CD14-positive monocyte (primary cell): Measurements from ENCODE around the gene IL31. TPM values are rescaled to one million over a fixed set of nuclear protein-coding genes. Genes with fewer than 3 reads are reported as not detected.

Source experiments
- DNase-seq, 3 donors: peaks; one replicate each; pipeline ENCODE4 v3.0.0-alpha.2; 2011 to 2022
- H2AFZ ChIP-seq: 2 replicates; pipeline ENCODE4 v1.6.0; 2012; ENCODE audit warnings: mild to moderate bottlenecking, low read depth, low read length, inconsistent platforms; ENCODE audit not compliant: insufficient read depth, poor library complexity, severe bottlenecking
- H3K27ac ChIP-seq, 2 donors: 1 replicate in 1 of 2; 2 replicates in 1 of 2; pipeline ENCODE4 v1.5.1; 2012 to 2013; ENCODE audit warnings: low read length in 2 of 2, control low read depth in 1 of 2, inconsistent platforms in 1 of 2, low read depth in 1 of 2, mild to moderate bottlenecking in 1 of 2
- H3K27me3 ChIP-seq, 2 donors: one replicate each; pipeline versions ENCODE4 v1.6.0 to v1.6.1; 2011 to 2013; ENCODE audit warnings: low read length in 2 of 2; ENCODE audit not compliant: control insufficient read depth in 2 of 2, insufficient read depth in 2 of 2
- H3K36me3 ChIP-seq, 2 donors: replicated peaks in 1 of 2; 1 replicate in 1 of 2; 2 replicates in 1 of 2; pipeline versions ENCODE4 v1.5.1 to v1.6.1; 2012 to 2013; ENCODE audit warnings: low read length in 2 of 2, control low read depth in 1 of 2, inconsistent platforms in 1 of 2, mild to moderate bottlenecking in 1 of 2; ENCODE audit not compliant: insufficient read depth in 2 of 2, control insufficient read depth in 1 of 2
- H3K4me1 ChIP-seq, 2 donors: 1 replicate in 1 of 2; 2 replicates in 1 of 2; pipeline versions ENCODE4 v1.5.1 to v1.6.1; 2012 to 2013; ENCODE audit warnings: low read length in 2 of 2, control low read depth in 1 of 2, inconsistent platforms in 1 of 2, mild to moderate bottlenecking in 1 of 2, moderate library complexity in 1 of 2; ENCODE audit not compliant: insufficient read depth in 2 of 2, control insufficient read depth in 1 of 2
- H3K4me2 ChIP-seq: replicated peaks from 2 replicates; pipeline ENCODE3; 2012; ENCODE audit warnings: low read length, moderate library complexity, mild to moderate bottlenecking; ENCODE audit not compliant: poor library complexity, severe bottlenecking; ENCODE audit errors: extremely low read depth
- H3K4me3 ChIP-seq, 3 experiments: fragments of 200-600 bp in 1 of 3; sonication (generic) in 1 of 3; replicated peaks in 1 of 3; 1 replicate in 2 of 3; 2 replicates in 1 of 3; pipeline ENCODE4 v1.5.1; 2011 to 2013; ENCODE audit warnings: low read length in 3 of 3, mild to moderate bottlenecking in 3 of 3, control low read depth in 2 of 3, low read depth in 2 of 3, inconsistent platforms in 1 of 3, moderate library complexity in 1 of 3
- H3K79me2 ChIP-seq: 2 replicates; pipeline ENCODE4 v1.6.0; 2012; ENCODE audit warnings: mild to moderate bottlenecking, control low read depth, inconsistent platforms, low read length, moderate library complexity; ENCODE audit not compliant: insufficient read depth
- H3K9ac ChIP-seq: 2 replicates; pipeline ENCODE4 v1.6.0; 2017; ENCODE audit warnings: low read length, mild to moderate bottlenecking; ENCODE audit not compliant: insufficient read depth, poor library complexity, severe bottlenecking
- H3K9me3 ChIP-seq, 2 donors: replicated peaks in 1 of 2; 1 replicate in 1 of 2; 2 replicates in 1 of 2; pipeline versions ENCODE4 v1.5.1 to v1.6.1; 2012 to 2013; ENCODE audit warnings: low read length in 2 of 2, control low read depth in 1 of 2; ENCODE audit not compliant: control insufficient read depth in 1 of 2, insufficient read depth in 1 of 2
- H4K20me1 ChIP-seq: 2 replicates; pipeline ENCODE4 v1.6.0; 2012; ENCODE audit warnings: mild to moderate bottlenecking, low read length, control low read depth, moderate library complexity; ENCODE audit not compliant: insufficient read depth
- H3K27ac Mint-ChIP-seq, 7 donors: one replicate each; pipeline ENCODE4 v1.8.0; 2020; ENCODE audit warnings: mild to moderate bottlenecking in 7 of 7, mixed read lengths in 7 of 7, moderate library complexity in 6 of 7, inconsistent platforms in 2 of 7
- H3K27me3 Mint-ChIP-seq, 3 donors: one replicate each; pipeline ENCODE4 v1.8.0; 2021 to 2022; ENCODE audit warnings: low read depth in 3 of 3, mild to moderate bottlenecking in 3 of 3, mixed read lengths in 3 of 3, moderate library complexity in 3 of 3, inconsistent platforms in 1 of 3
- H3K36me3 Mint-ChIP-seq, 2 donors: one replicate each; pipeline ENCODE4 v1.8.0; 2020; ENCODE audit warnings: mixed read lengths in 2 of 2, inconsistent platforms in 1 of 2, mild to moderate bottlenecking in 1 of 2
- H3K4me1 Mint-ChIP-seq: one replicate; pipeline ENCODE4 v1.8.0; 2020; ENCODE audit warnings: mild to moderate bottlenecking, mixed read lengths
- H3K4me3 Mint-ChIP-seq, 2 donors: one replicate each; pipeline ENCODE4 v1.8.0; 2020; ENCODE audit warnings: mild to moderate bottlenecking in 2 of 2, mixed read lengths in 2 of 2, moderate library complexity in 1 of 2
- H3K9me3 Mint-ChIP-seq, 7 donors: one replicate each; pipeline ENCODE4 v1.8.0; 2020 to 2022; ENCODE audit warnings: mixed read lengths in 7 of 7, mild to moderate bottlenecking in 6 of 7, moderate library complexity in 6 of 7, inconsistent platforms in 2 of 7
- WGBS: methylation state at CpG from one replicate; pipeline ENCODE4 v1.1.5; 2013; ENCODE audit warnings: missing lambda C conversion rate; ENCODE audit not compliant: insufficient coverage; 5-methylcytosine and 5-hydroxymethylcytosine counted together
- intact Hi-C, 2 donors: fragments of 100-400 bp; cut with micrococcal nuclease; formaldehyde crosslinking; loops; one replicate each; pipeline versions ENCODE4 v1.15.0 to v1.15.1; 2023
- polyA plus RNA-seq, 3 donors: library from polyadenylated mRNA; depleted of rRNA in 1 of 3; unstranded in 2 of 3; stranded (reverse) in 1 of 3; fragments of 300-500 nt in 2 of 3; fragments of >200 nt in 1 of 3; fragmentation: Illumina TruSeq in 2 of 3; gene quantifications; 1 replicate in 2 of 3; 2 replicates in 1 of 3; pipeline ENCODE4 v1.2.3, GENCODE V29; 2012 to 2021
- TF ChIP-seq, protein P1 (sequence below): fragments of 200-600 bp; IDR thresholded peaks from one replicate; pipeline ENCODE4 v1.8.0; 2022; ENCODE audit warnings: antibody characterized with exemption, mild to moderate bottlenecking

Gene IL31
- polyA plus RNA-seq, 3 donors: not detected

DNA sequence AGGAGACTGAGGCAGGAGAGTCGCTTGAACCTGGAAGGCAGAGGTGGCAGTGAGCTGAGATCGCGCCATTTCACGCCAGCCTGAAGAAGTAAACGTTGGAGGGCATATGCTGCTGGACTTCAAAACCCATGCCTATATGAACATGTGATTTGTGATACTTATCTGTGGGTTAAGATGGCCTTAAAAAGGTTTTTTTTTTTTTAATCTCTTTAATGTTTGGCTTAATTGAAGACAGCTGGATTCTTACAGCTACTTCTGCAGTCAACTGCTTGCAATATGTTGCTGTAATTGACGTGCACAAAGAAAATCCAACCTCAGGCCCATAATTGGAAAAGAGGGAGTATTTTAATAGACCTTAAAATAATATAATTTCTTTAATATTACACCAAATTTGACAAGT is 28.0 kb upstream of the IL31 start:
- Histone ChIP-seq H3K27me3 (peaks cover 23 to 48% of the 10 kb centered on the region in 2 donors), H3K4me1 (peaks cover 12 to 26% of the 10 kb centered on the region in 2 donors), H3K79me2 (no peaks in the 10 kb centered on the region), H3K4me2 (no peak overlapping the region), H3K27ac (no peak overlapping the region), H3K36me3 (peaks cover 2 to 3% of the 10 kb centered on the region in 2 donors), H3K9ac (no peak overlapping the region), H4K20me1 (peaks cover 3% of the 10 kb centered on the region), H2AFZ (no peak overlapping the region), H3K4me3 (no peak overlapping the region), H3K9me3 (peaks cover 0 to 19% of the 10 kb centered on the region in 2 donors)
- peaks cover 0 to 18% (median 8%) of the 10 kb centered on the region in 7 donors for H3K9me3 Mint-ChIP-seq
- H3K27ac Mint-ChIP-seq: peak overlapping the region in 1 of 7 donors; percentile 60
- WGBS: 100% methylated on average over 5 of the region's 6 CpGs
- TF ChIP-seq, protein P1, sequence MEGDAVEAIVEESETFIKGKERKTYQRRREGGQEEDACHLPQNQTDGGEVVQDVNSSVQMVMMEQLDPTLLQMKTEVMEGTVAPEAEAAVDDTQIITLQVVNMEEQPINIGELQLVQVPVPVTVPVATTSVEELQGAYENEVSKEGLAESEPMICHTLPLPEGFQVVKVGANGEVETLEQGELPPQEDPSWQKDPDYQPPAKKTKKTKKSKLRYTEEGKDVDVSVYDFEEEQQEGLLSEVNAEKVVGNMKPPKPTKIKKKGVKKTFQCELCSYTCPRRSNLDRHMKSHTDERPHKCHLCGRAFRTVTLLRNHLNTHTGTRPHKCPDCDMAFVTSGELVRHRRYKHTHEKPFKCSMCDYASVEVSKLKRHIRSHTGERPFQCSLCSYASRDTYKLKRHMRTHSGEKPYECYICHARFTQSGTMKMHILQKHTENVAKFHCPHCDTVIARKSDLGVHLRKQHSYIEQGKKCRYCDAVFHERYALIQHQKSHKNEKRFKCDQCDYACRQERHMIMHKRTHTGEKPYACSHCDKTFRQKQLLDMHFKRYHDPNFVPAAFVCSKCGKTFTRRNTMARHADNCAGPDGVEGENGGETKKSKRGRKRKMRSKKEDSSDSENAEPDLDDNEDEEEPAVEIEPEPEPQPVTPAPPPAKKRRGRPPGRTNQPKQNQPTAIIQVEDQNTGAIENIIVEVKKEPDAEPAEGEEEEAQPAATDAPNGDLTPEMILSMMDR: no peak
- no peak for DNase-seq
- intact Hi-C loops: no loop called here
- peaks cover 54 to 78% (median 59%) of the 10 kb centered on the region in 3 donors for H3K27me3 Mint-ChIP-seq
- peaks cover 26% of the 10 kb centered on the region for H3K4me1 Mint-ChIP-seq
- peaks cover 4 to 6% of the 10 kb centered on the region in 2 donors for H3K36me3 Mint-ChIP-seq
- peak overlapping the region in 1 of 2 donors; percentile 59 for H3K4me3 Mint-ChIP-seq

DNA sequence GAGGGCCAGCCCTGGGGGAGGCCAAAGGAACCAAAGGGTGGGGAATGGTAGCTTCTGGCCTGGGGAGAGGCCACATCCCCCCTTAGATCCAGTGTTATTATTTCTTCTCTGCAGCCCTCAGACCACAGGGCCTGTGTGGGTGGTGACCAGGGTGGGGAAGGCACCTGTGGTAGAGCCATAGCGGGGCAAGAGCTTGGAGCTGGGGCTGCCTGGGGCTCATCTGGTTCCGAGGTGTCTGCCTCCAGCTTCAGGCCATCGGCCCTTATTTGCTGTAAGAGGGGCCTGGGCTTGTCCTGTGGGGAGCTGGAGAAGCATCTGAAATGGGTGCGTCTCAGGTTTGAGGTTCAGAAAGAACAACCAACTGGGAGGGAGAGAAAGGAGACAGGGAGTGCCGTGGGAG is 27.4 kb upstream of the IL31 start:
- H3K9me3 Mint-ChIP-seq: peaks cover 0 to 18% (median 8%) of the 10 kb centered on the region in 7 donors
- H2AFZ ChIP-seq: no peak overlapping the region
- H3K36me3 Mint-ChIP-seq: peaks cover 0 to 1% of the 10 kb centered on the region in 2 donors
- intact Hi-C loops: no loop called here
- H3K9ac ChIP-seq: no peak overlapping the region
- 100% methylated on average over 4 of the region's 5 CpGs for WGBS
- H3K4me1 Mint-ChIP-seq: peaks cover 26% of the 10 kb centered on the region
- H3K36me3 ChIP-seq: no peaks in the 10 kb centered on the region
- peaks cover 12 to 26% of the 10 kb centered on the region in 2 donors for H3K4me1 ChIP-seq
- peak overlapping the region in 1 of 2 donors; percentile 59 for H3K4me3 Mint-ChIP-seq
- no peaks in the 10 kb centered on the region for H4K20me1 ChIP-seq
- H3K27me3 Mint-ChIP-seq: peaks cover 54 to 76% (median 55%) of the 10 kb centered on the region in 3 donors
- H3K9me3 ChIP-seq: peaks cover 0 to 19% of the 10 kb centered on the region in 2 donors
- TF ChIP-seq, protein P1: no peak
- no peak overlapping the region for H3K4me3 ChIP-seq
- no peaks in the 10 kb centered on the region for H3K79me2 ChIP-seq
- H3K27me3 ChIP-seq: peaks cover 23 to 46% of the 10 kb centered on the region in 2 donors
- no peak overlapping the region for H3K27ac Mint-ChIP-seq
- no peak overlapping the region for H3K4me2 ChIP-seq
- H3K27ac ChIP-seq: no peak overlapping the region
- DNase-seq: no peak
